Suprapubic skin (tissue), 4 donors: ENCODE measurements around the gene SERPINE3. TPM values are rescaled to one million over a fixed set of nuclear protein-coding genes. Genes with fewer than 3 reads are reported as not detected.

Source experiments
- DNase-seq, 2 donors: peaks; one replicate each; pipeline ENCODE4 v3.0.0-alpha.2; 2019; ENCODE audit warnings: low spot score in 2 of 2
- H3K27ac ChIP-seq: fragments of 200-600 bp; sonication (generic); one replicate; pipeline ENCODE4 v1.5.1; 2019
- H3K27me3 ChIP-seq: fragments of 200-600 bp; sonication (generic); one replicate; pipeline ENCODE4 v1.5.1; 2019
- H3K36me3 ChIP-seq: fragments of 200-600 bp; sonication (generic); one replicate; pipeline ENCODE4 v1.5.1; 2019
- H3K4me1 ChIP-seq: fragments of 200-600 bp; sonication (generic); one replicate; pipeline ENCODE4 v1.5.1; 2019
- H3K4me3 ChIP-seq: fragments of 200-600 bp; sonication (generic); one replicate; pipeline ENCODE4 v1.5.1; 2019; ENCODE audit warnings: mild to moderate bottlenecking
- H3K9me3 ChIP-seq: fragments of 200-600 bp; sonication (generic); one replicate; pipeline ENCODE4 v1.5.1; 2019
- EP300 ChIP-seq: sonication (generic); formaldehyde crosslinking; IDR thresholded peaks from one replicate; pipeline ENCODE4 v1.6.1; 2017; ENCODE audit warnings: antibody characterized with exemption
- POLR2A ChIP-seq, 2 donors: fragments of 450-650 bp; IDR thresholded peaks; one replicate each; pipeline ENCODE4 v1.6.1; 2017; ENCODE audit warnings: antibody characterized with exemption in 2 of 2, mild to moderate bottlenecking in 2 of 2, moderate library complexity in 2 of 2
- POLR2AphosphoS5 ChIP-seq, 3 donors: sonication (generic); formaldehyde crosslinking; IDR thresholded peaks; one replicate each; pipeline ENCODE4 v1.6.1; 2017; ENCODE audit warnings: antibody characterized with exemption in 3 of 3
- WGBS: methylation state at CpG from one replicate; pipeline ENCODE4 v1.1.5; 2018; 5-methylcytosine and 5-hydroxymethylcytosine counted together
- total RNA-seq, 4 donors: library from RNA; depleted of rRNA; stranded (reverse); fragments of >200 nt; gene quantifications; one replicate each; pipeline ENCODE4 v1.1.0, GENCODE V29; 2016
- TF ChIP-seq, protein P1 (sequence below), 2 donors: fragments of 200-600 bp in 1 of 2; fragments of 450-650 bp in 1 of 2; sonication (generic) in 1 of 2; IDR thresholded peaks; one replicate each; pipeline ENCODE4 v1.5.1; 2016 to 2019; ENCODE audit warnings: antibody characterized with exemption in 2 of 2, mild to moderate bottlenecking in 1 of 2, moderate library complexity in 1 of 2

Gene SERPINE3
- total RNA-seq, 4 donors from 2014 or later, result not detected

DNA sequence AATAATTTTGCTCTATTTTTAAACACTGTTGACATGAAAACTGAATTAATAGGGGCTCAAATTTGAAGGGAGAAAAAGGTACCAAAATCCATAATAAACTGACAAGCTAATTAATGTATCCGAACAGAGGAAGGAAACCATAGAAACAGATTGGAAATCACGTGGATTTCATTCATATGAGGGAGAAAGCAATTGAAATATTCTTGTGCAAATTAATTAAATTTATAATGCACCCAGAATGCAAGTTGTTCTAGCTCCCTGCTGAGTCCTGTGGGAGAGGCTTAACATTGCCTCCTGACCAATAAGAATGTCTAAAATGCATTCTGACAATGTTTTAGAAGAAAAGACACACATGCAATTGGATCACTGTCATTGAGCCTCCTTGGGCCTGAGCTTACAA lies 17.7 kb upstream of the SERPINE3 start:
- WGBS, result 67% methylated on average over 2 of the region's 2 CpGs
- H3K4me1 ChIP-seq, result no peaks in the 10 kb centered on the region
- no peaks in the 10 kb centered on the region for H3K27me3 ChIP-seq
- DNase-seq, result no peak
- H3K27ac ChIP-seq, result no peak overlapping the region
- no peaks in the 10 kb centered on the region for H3K9me3 ChIP-seq
- no peak overlapping the region for H3K4me3 ChIP-seq
- TF ChIP-seq EP300 (no peak), POLR2AphosphoS5 (IDR thresholded peaks at IDR 0.05) (no peak), POLR2A (IDR thresholded peaks at IDR 0.05) (no peak)
- TF ChIP-seq, protein P1, sequence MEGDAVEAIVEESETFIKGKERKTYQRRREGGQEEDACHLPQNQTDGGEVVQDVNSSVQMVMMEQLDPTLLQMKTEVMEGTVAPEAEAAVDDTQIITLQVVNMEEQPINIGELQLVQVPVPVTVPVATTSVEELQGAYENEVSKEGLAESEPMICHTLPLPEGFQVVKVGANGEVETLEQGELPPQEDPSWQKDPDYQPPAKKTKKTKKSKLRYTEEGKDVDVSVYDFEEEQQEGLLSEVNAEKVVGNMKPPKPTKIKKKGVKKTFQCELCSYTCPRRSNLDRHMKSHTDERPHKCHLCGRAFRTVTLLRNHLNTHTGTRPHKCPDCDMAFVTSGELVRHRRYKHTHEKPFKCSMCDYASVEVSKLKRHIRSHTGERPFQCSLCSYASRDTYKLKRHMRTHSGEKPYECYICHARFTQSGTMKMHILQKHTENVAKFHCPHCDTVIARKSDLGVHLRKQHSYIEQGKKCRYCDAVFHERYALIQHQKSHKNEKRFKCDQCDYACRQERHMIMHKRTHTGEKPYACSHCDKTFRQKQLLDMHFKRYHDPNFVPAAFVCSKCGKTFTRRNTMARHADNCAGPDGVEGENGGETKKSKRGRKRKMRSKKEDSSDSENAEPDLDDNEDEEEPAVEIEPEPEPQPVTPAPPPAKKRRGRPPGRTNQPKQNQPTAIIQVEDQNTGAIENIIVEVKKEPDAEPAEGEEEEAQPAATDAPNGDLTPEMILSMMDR (IDR thresholded peaks at IDR 0.05), result no peak
- H3K36me3 ChIP-seq, result no peaks in the 10 kb centered on the region

- no peaks in the 10 kb centered on the region for H3K27me3 ChIP-seq
- TF ChIP-seq POLR2AphosphoS5 (IDR thresholded peaks at IDR 0.05), result no peak
- H3K36me3 ChIP-seq, result no peaks in the 10 kb centered on the region
- H3K27ac ChIP-seq, result no peak overlapping the region
- H3K4me1 ChIP-seq, result no peaks in the 10 kb centered on the region
- no peak overlapping the region for H3K4me3 ChIP-seq
- peak in 1 of 2 donors; percentile 10 for DNase-seq
- H3K9me3 ChIP-seq, result no peaks in the 10 kb centered on the region
- 65% methylated on average over 3 of the region's 3 CpGs for WGBS
These were observed 16.7 kb upstream of the SERPINE3 start for GRCh38 chr13:51322826-51323225.

DNA sequence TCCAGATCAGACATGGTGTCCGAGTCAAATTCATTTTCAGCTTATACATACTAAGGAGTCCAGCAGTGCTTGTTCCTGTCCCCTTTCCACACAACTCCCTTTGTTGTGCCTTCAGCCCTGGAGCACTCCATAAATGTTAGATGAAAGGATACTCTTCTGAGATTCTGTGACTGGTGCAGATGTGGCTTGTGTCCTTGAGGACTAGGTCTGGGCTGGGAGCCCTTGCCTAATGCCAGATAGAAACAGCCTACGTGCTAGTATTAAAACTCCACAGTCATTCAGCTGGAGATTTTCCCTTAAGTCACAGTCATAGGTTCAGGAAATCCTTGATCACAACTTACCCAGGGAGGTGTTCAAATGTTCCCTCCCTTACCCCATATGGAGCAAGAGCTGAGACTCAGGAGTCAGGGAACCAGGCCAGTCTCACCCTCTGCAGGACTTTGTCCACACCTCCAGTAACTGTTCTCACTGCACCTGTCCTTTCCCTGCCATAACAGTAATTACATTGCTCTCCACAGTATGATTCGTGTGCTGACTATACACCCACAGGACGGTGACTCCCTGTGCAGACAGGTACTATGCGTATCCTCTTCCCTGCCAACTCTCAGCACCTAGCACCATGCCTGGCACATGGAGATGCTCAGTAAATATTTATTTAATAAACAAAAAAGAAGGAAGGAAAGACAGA lies 15.5 kb upstream of the SERPINE3 start:
- no peaks in the 10 kb centered on the region for H3K4me1 ChIP-seq
- WGBS, result 76% methylated on average over 5 of the region's 5 CpGs
- no peak for DNase-seq

DNA sequence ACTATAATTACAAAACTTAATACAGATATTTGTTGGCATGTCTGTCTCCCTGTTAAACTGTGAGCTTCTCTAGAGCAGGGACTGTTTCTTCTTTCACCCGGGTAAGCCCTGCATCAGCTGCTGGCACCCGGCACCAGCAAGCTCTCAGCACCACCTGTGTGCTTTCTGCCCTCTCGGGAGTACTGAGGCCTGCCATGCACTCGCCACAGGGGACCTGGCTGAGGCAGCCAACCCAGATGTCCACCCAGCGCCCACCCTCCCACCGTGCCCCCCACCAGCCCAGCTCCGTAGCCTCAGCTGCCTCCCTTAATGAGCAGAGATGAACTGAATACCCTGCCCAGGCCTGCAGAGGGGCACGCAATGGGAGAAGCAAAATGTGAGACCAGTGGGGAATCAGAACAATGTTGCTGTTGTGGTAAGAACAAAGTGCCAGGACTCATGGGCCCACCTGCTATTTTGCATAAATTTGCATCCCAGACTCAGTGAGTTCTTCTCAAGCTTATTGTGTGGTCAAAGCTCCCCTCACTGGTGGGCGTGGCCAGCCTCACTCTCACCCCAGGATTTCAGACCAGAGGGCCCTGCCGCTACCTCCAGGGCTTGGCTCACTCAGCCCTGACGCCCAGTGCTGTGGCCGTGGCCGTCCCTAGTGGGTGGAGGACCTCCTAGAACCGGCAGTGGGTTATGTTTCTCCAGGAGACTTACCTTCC lies 14.6 kb upstream of the SERPINE3 start:
- H3K36me3 ChIP-seq, result no peaks in the 10 kb centered on the region
- WGBS, result 82% methylated on average over 12 of the region's 14 CpGs
- DNase-seq, result no peak
- no peak overlapping the region for H3K27ac ChIP-seq
- H3K27me3 ChIP-seq, result no peaks in the 10 kb centered on the region
- H3K9me3 ChIP-seq, result no peaks in the 10 kb centered on the region
- no peaks in the 10 kb centered on the region for H3K4me1 ChIP-seq
- H3K4me3 ChIP-seq, result no peak overlapping the region
- TF ChIP-seq EP300 (no peak), POLR2A (IDR thresholded peaks at IDR 0.05) (no peak), POLR2AphosphoS5 (IDR thresholded peaks at IDR 0.05) (no peak)
- TF ChIP-seq, protein P1 (IDR thresholded peaks at IDR 0.05), result no peak

More for the DNA sequence above, 15.5 kb upstream of the SERPINE3 start:
- no peaks in the 10 kb centered on the region for H3K9me3 ChIP-seq
- no peak overlapping the region for H3K27ac ChIP-seq
- no peak overlapping the region for H3K4me3 ChIP-seq
- no peaks in the 10 kb centered on the region for H3K27me3 ChIP-seq
- H3K36me3 ChIP-seq, result no peaks in the 10 kb centered on the region
- TF ChIP-seq POLR2A (IDR thresholded peaks at IDR 0.05), result no peak
- TF ChIP-seq, protein P1 (IDR thresholded peaks at IDR 0.05), result no peak
- TF ChIP-seq EP300, result no peak
- no peak for TF ChIP-seq POLR2AphosphoS5 (IDR thresholded peaks at IDR 0.05)

- H3K27ac ChIP-seq, result no peak overlapping the region
These were observed 13.7 kb upstream of the SERPINE3 start for GRCh38 chr13:51325837-51326236.

More at GRCh38 chr13:51325837-51326236, 13.7 kb upstream of the SERPINE3 start:
- Histone ChIP-seq H3K36me3 (no peaks in the 10 kb centered on the region), H3K4me1 (no peaks in the 10 kb centered on the region), H3K4me3 (no peak overlapping the region), H3K9me3 (no peaks in the 10 kb centered on the region), H3K27me3 (no peaks in the 10 kb centered on the region)
- DNase-seq, result no peak
- 80% methylated on average over 6 of the region's 6 CpGs for WGBS
- no peak for TF ChIP-seq EP300
- TF ChIP-seq, protein P1 (IDR thresholded peaks at IDR 0.05), result no peak
- TF ChIP-seq POLR2A (IDR thresholded peaks at IDR 0.05), result no peak
- TF ChIP-seq POLR2AphosphoS5 (IDR thresholded peaks at IDR 0.05), result no peak
